CD4-positive, CD25-positive, alpha-beta regulatory T cell (primary cell): ENCODE measurements around the gene ST3GAL3. TPM values are rescaled to one million over a fixed set of nuclear protein-coding genes. Genes with fewer than 3 reads are reported as not detected.

Experiments used
- ATAC-seq, 2 donors: fragments of 150-1000 bp; cut with Tn5 transposase; one replicate each; pipeline ENCODE4 v1.10.0; 2021; ENCODE audit warnings: low read depth in 2 of 2, moderate number of reproducible peaks in 2 of 2, moderate library complexity in 1 of 2
- DNase-seq, 3 donors: peaks; one replicate each; pipeline versions ENCODE4 v3.0.0 to v3.0.0-alpha.2; 2012 to 2022; ENCODE audit warnings: mixed read lengths in 1 of 3
- H3K27ac ChIP-seq: one replicate; pipeline ENCODE4 v1.7.0; 2013; ENCODE audit warnings: mild to moderate bottlenecking, low read length; ENCODE audit not compliant: insufficient read depth, poor library complexity, severe bottlenecking
- H3K27me3 ChIP-seq: one replicate; pipeline ENCODE4 v1.7.0; 2013; ENCODE audit warnings: low read length; ENCODE audit not compliant: control insufficient read depth, insufficient read depth
- H3K36me3 ChIP-seq: one replicate; pipeline ENCODE4 v1.7.0; 2013; ENCODE audit warnings: mild to moderate bottlenecking, low read length, moderate library complexity; ENCODE audit not compliant: control insufficient read depth, insufficient read depth
- H3K4me1 ChIP-seq: 2 replicates; pipeline ENCODE4 v1.7.0; 2013; ENCODE audit warnings: mild to moderate bottlenecking, low read length; ENCODE audit not compliant: insufficient read depth, control insufficient read depth, poor library complexity, severe bottlenecking
- H3K4me3 ChIP-seq: one replicate; pipeline ENCODE4 v1.7.0; 2013; ENCODE audit warnings: low read depth, mild to moderate bottlenecking, low read length, moderate library complexity
- H3K9me3 ChIP-seq, 2 experiments: 1 replicate in 1 of 2; 2 replicates in 1 of 2; pipeline ENCODE4 v1.7.0; 2013; ENCODE audit warnings: low read length in 2 of 2, mild to moderate bottlenecking in 1 of 2, moderate library complexity in 1 of 2; ENCODE audit not compliant: control insufficient read depth in 2 of 2
- H3K27ac Mint-ChIP-seq, 3 donors: one replicate each; pipeline ENCODE4 v1.8.0; 2020 to 2022; ENCODE audit warnings: mild to moderate bottlenecking in 3 of 3, mixed read lengths in 3 of 3, moderate library complexity in 2 of 3
- H3K27me3 Mint-ChIP-seq: one replicate; pipeline ENCODE4 v1.8.0; 2022; ENCODE audit warnings: mild to moderate bottlenecking, mixed read lengths
- H3K36me3 Mint-ChIP-seq: one replicate; pipeline ENCODE4 v1.8.0; 2020; ENCODE audit warnings: mixed read lengths
- H3K4me1 Mint-ChIP-seq, 4 donors: one replicate each; pipeline ENCODE4 v1.8.0; 2020 to 2022; ENCODE audit warnings: mixed read lengths in 4 of 4, mild to moderate bottlenecking in 1 of 4
- H3K4me3 Mint-ChIP-seq, 4 donors: one replicate each; pipeline ENCODE4 v1.8.0; 2020 to 2022; ENCODE audit warnings: mild to moderate bottlenecking in 4 of 4, mixed read lengths in 4 of 4, moderate library complexity in 3 of 4
- H3K9me3 Mint-ChIP-seq, 7 donors: one replicate each; pipeline ENCODE4 v1.8.0; 2020 to 2022; ENCODE audit warnings: mixed read lengths in 7 of 7, mild to moderate bottlenecking in 3 of 7, moderate library complexity in 2 of 7
- polyA plus RNA-seq, 4 donors: library from polyadenylated mRNA; unstranded; fragments of 300-500 nt; fragmentation: Illumina TruSeq; gene quantifications; one replicate each; pipeline ENCODE4 v1.2.3, GENCODE V29; 2021
- total RNA-seq: library from RNA; stranded (reverse); gene quantifications from one replicate; pipeline ENCODE4 v1.2.3, GENCODE V29; 2022

Gene ST3GAL3
- total and polyA plus RNA-seq, 5 donors from 2014 or later: 5.7 to 25.0 (median 8.5) TPM

- no peaks in the 10 kb centered on the region for H3K9me3 ChIP-seq
- Mint-ChIP-seq H3K27ac (no peak overlapping the region), H3K27me3 (no peaks in the 10 kb centered on the region), H3K36me3 (peaks cover 20% of the 10 kb centered on the region), H3K9me3 (peaks cover 0 to 1% (median 0%) of the 10 kb centered on the region in 7 donors), H3K4me3 (no peak overlapping the region), H3K4me1 (peaks cover 0 to 5% (median 0%) of the 10 kb centered on the region in 4 donors)
- no peak overlapping the region for H3K27ac ChIP-seq
- no peak for ATAC-seq
- H3K27me3 ChIP-seq: no peaks in the 10 kb centered on the region
- peaks cover 14% of the 10 kb centered on the region for H3K36me3 ChIP-seq
- no peak for DNase-seq
- no peak overlapping the region for H3K4me3 ChIP-seq
- H3K4me1 ChIP-seq: no peaks in the 10 kb centered on the region
Measured at GRCh38 chr1:43963890-43964289, 256.6 kb downstream of the ST3GAL3 start.

- Histone ChIP-seq H3K4me3 (no peak overlapping the region), H3K27ac (no peak overlapping the region), H3K36me3 (peaks cover 11% of the 10 kb centered on the region), H3K27me3 (no peaks in the 10 kb centered on the region), H3K9me3 (no peaks in the 10 kb centered on the region), H3K4me1 (peaks cover 8% of the 10 kb centered on the region)
- Mint-ChIP-seq H3K36me3 (peaks cover 17% of the 10 kb centered on the region), H3K27me3 (peaks cover 4% of the 10 kb centered on the region), H3K4me3 (no peak overlapping the region), H3K27ac (no peak overlapping the region), H3K9me3 (peaks cover 0 to 1% (median 0%) of the 10 kb centered on the region in 7 donors), H3K4me1 (peaks cover 0 to 17% (median 9%) of the 10 kb centered on the region in 4 donors)
- DNase-seq (no peak), ATAC-seq (no peak)
Measured at GRCh38 chr1:43965316-43965715, 258.0 kb downstream of the ST3GAL3 start.

- no peaks in the 10 kb centered on the region for H3K27me3 ChIP-seq
- H3K9me3 ChIP-seq: no peaks in the 10 kb centered on the region
- H3K27ac Mint-ChIP-seq: peak overlapping the region in 1 of 3 donors; percentile 26
- H3K36me3 ChIP-seq: peaks cover 5% of the 10 kb centered on the region
- H3K4me3 Mint-ChIP-seq: peak overlapping the region in 2 of 4 donors; percentile 21 to 90
- peaks cover 0 to 1% (median 0%) of the 10 kb centered on the region in 7 donors for H3K9me3 Mint-ChIP-seq
- no peak for ATAC-seq
- no peak overlapping the region for H3K27ac ChIP-seq
- no peak overlapping the region for H3K4me3 ChIP-seq
- DNase-seq: peak in 1 of 3 donors; percentile 34
- H3K27me3 Mint-ChIP-seq: peaks cover 4% of the 10 kb centered on the region
- peaks cover 7% of the 10 kb centered on the region for H3K36me3 Mint-ChIP-seq
- H3K4me1 Mint-ChIP-seq: peaks cover 0 to 29% (median 11%) of the 10 kb centered on the region in 4 donors
- H3K4me1 ChIP-seq: peaks cover 16% of the 10 kb centered on the region
Measured at GRCh38 chr1:43968348-43968948, 261.1 kb downstream of the ST3GAL3 start.

GRCh38 chr1:43969416-43969745 lies 262.0 kb downstream of the ST3GAL3 start:
- Mint-ChIP-seq H3K9me3 (peaks cover 0 to 1% (median 0%) of the 10 kb centered on the region in 7 donors), H3K36me3 (peaks cover 7% of the 10 kb centered on the region), H3K4me3 (peak overlapping the region; percentile 90 to 98 (median 93)), H3K27ac (peak overlapping the region; percentile 72 to 89 (median 84)), H3K4me1 (peaks cover 0 to 39% (median 17%) of the 10 kb centered on the region in 4 donors), H3K27me3 (peaks cover 4% of the 10 kb centered on the region)
- H3K27me3 ChIP-seq: no peaks in the 10 kb centered on the region
- peak overlapping the region; percentile 64 for H3K4me3 ChIP-seq
- peaks cover 5% of the 10 kb centered on the region for H3K36me3 ChIP-seq
- H3K27ac ChIP-seq: no peak overlapping the region
- DNase-seq (no peak), ATAC-seq (no peak)
- H3K9me3 ChIP-seq: no peaks in the 10 kb centered on the region
- peaks cover 22% of the 10 kb centered on the region for H3K4me1 ChIP-seq

GRCh38 chr1:43969746-43970466 lies 262.6 kb downstream of the ST3GAL3 start, which contains the start of gene DPH2:
DPH2 (plus strand) TSS chr1:43970010; CDS start chr1:43970176, 166 bp downstream.
- H3K4me1 Mint-ChIP-seq: peaks cover 0 to 39% (median 19%) of the 10 kb centered on the region in 4 donors
- H3K27me3 Mint-ChIP-seq: peaks cover 4% of the 10 kb centered on the region
- Histone ChIP-seq H3K27me3 (no peaks in the 10 kb centered on the region), H3K4me3 (peak within 1 kb of the TSS; percentile 81), H3K9me3 (no peaks in the 10 kb centered on the region), H3K27ac (peak within 1 kb of the TSS; percentile 56), H3K4me1 (peaks cover 24% of the 10 kb centered on the region), H3K36me3 (peaks cover 5% of the 10 kb centered on the region)
- peak; percentile 90 for ATAC-seq
- peaks cover 0 to 1% (median 0%) of the 10 kb centered on the region in 7 donors for H3K9me3 Mint-ChIP-seq
- H3K36me3 Mint-ChIP-seq: peaks cover 7% of the 10 kb centered on the region
- H3K27ac Mint-ChIP-seq: peak within 1 kb of the TSS; percentile 72 to 89 (median 84)
- peak; percentile 91 to 98 (median 94) for DNase-seq
- peak within 1 kb of the TSS; percentile 90 to 98 (median 93) for H3K4me3 Mint-ChIP-seq

- H3K36me3 ChIP-seq: peaks cover 5% of the 10 kb centered on the region
- no peaks in the 10 kb centered on the region for H3K9me3 ChIP-seq
- peaks cover 4% of the 10 kb centered on the region for H3K27me3 Mint-ChIP-seq
- DNase-seq: no peak
- no peak for ATAC-seq
- peaks cover 0 to 1% (median 0%) of the 10 kb centered on the region in 7 donors for H3K9me3 Mint-ChIP-seq
- peaks cover 7% of the 10 kb centered on the region for H3K36me3 Mint-ChIP-seq
- no peaks in the 10 kb centered on the region for H3K27me3 ChIP-seq
- peaks cover 0 to 40% (median 19%) of the 10 kb centered on the region in 4 donors for H3K4me1 Mint-ChIP-seq
- peak overlapping the region; percentile 81 for H3K4me3 ChIP-seq
- peaks cover 27% of the 10 kb centered on the region for H3K4me1 ChIP-seq
- H3K4me3 Mint-ChIP-seq: peak overlapping the region; percentile 90 to 98 (median 93)
- peak overlapping the region; percentile 16 for H3K27ac ChIP-seq
- H3K27ac Mint-ChIP-seq: peak overlapping the region; percentile 14 to 89 (median 84)
Measured at GRCh38 chr1:43970502-43970901, 263.2 kb downstream of the ST3GAL3 start.

- H3K36me3 ChIP-seq: peaks cover 5% of the 10 kb centered on the region
- Mint-ChIP-seq H3K4me1 (peaks cover 0 to 44% (median 20%) of the 10 kb centered on the region in 4 donors), H3K27me3 (peaks cover 4% of the 10 kb centered on the region), H3K9me3 (peaks cover 0 to 1% (median 0%) of the 10 kb centered on the region in 7 donors), H3K4me3 (peak overlapping the region; percentile 90 to 98 (median 93)), H3K36me3 (peaks cover 7% of the 10 kb centered on the region), H3K27ac (peak overlapping the region in 1 of 3 donors; percentile 84)
- H3K27me3 ChIP-seq: no peaks in the 10 kb centered on the region
- no peaks in the 10 kb centered on the region for H3K9me3 ChIP-seq
- ATAC-seq (no peak), DNase-seq (no peak)
- H3K4me3 ChIP-seq: peak overlapping the region; percentile 81
- H3K27ac ChIP-seq: no peak overlapping the region
- peaks cover 32% of the 10 kb centered on the region for H3K4me1 ChIP-seq
Measured at GRCh38 chr1:43970911-43971310, 263.6 kb downstream of the ST3GAL3 start.
